ENCODE measurements around the gene SLC30A2.
"Not testable (repeated sequence)": the region's sequence is repeated elsewhere in the genome, so short reads cannot be mapped to it uniquely, and the experiment has no call there.

- not testable (repeated sequence) for TF ChIP-seq POLR2A, CTCF (IDR thresholded peaks at IDR 0.05)
These were observed 47.7 kb upstream of the SLC30A2 start for GRCh38 chr1:26093569-26093968.

Measured in esophagus squamous epithelium (tissue), 4 donors.